K562 (cell line): ENCODE data around the gene PTPRG. TPM values are rescaled to one million over a fixed set of nuclear protein-coding genes. Genes with fewer than 3 reads are reported as not detected.

Source experiments
- ATAC-seq: fragments of 200-7000 bp; cut with Tn5 transposase; 3 replicates; pipeline ENCODE4 v1.9.1; 2020; ENCODE audit warnings: moderate library complexity
- BruUV-seq: library from RNA; stranded (reverse); fragments of 400-500 nt; replicated peaks from 2 replicates; lab custom pipeline; 2021; lab: Mats Ljungman, UMichigan
- CTCF ChIA-PET: fragments of 300-600 bp; formaldehyde crosslinking; extraction: SDS; loops from one replicate; lab custom pipeline; 2021; ENCODE audit warnings: low intra/inter-chr PET ratio; lab: Yijun Ruan, JAX
- POLR2A ChIA-PET: fragments of 300-600, 350-650 bp; sonication (Branson Sonifier 250); formaldehyde crosslinking; extraction: SDS; loops from one replicate; lab custom pipeline; 2021; ENCODE audit warnings: antibody characterized with exemption, inconsistent platforms; lab: Yijun Ruan, JAX
- DNase-seq, 4 experiments: peaks; one replicate each; pipeline versions ENCODE4 v3.0.0 to v3.0.0-alpha.2; 2011 to 2018; ENCODE audit warnings: low spot score in 3 of 4, mixed read lengths in 3 of 4; ENCODE audit errors: extremely low read depth in 1 of 4
- FAIRE-seq: peaks from 2 replicates; lab custom pipeline; 2011; peaks lifted over from hg19 to GRCh38; lab: Jason Lieb, UNC
- H2AFZ ChIP-seq: 2 replicates; pipeline ENCODE4 v1.6.0; 2011; ENCODE audit warnings: low read depth, low read length, control low read depth, inconsistent platforms
- H3K27ac ChIP-seq: fragments of 200-600 bp; 3 replicates; pipeline ENCODE4 v1.8.0; 2011; ENCODE audit warnings: low read depth, mild to moderate bottlenecking, control low read depth, inconsistent platforms, low read length, moderate library complexity, mixed read lengths; ENCODE audit errors: extremely low read depth
- H3K27me3 ChIP-seq, 2 experiments: fragments of 300-600 bp in 1 of 2; 2 replicates in 1 of 2; 3 replicates in 1 of 2; pipeline versions ENCODE4 v1.6.0 to v1.8.0; 2011; ENCODE audit warnings: inconsistent platforms in 2 of 2, low read length in 2 of 2, mild to moderate bottlenecking in 1 of 2, mixed read lengths in 1 of 2, moderate library complexity in 1 of 2; ENCODE audit not compliant: control insufficient read depth in 2 of 2, insufficient read depth in 2 of 2
- H3K36me3 ChIP-seq: fragments of 300-600 bp; 3 replicates; pipeline ENCODE4 v1.8.0; 2011; ENCODE audit warnings: mild to moderate bottlenecking, low read length, inconsistent platforms; ENCODE audit not compliant: control insufficient read depth, insufficient read depth
- H3K4me1 ChIP-seq, 2 experiments: fragments of 200-600 bp in 1 of 2; replicated peaks in 1 of 2; 2 replicates in 1 of 2; 3 replicates in 1 of 2; pipeline versions ENCODE4 v1.5.1 to v1.8.0; 2011; ENCODE audit warnings: inconsistent platforms in 2 of 2, low read length in 2 of 2, mild to moderate bottlenecking in 1 of 2, mixed read lengths in 1 of 2, moderate library complexity in 1 of 2; ENCODE audit not compliant: control insufficient read depth in 2 of 2, insufficient read depth in 2 of 2
- H3K4me2 ChIP-seq: 2 replicates; pipeline ENCODE4 v1.6.1; 2011; ENCODE audit warnings: low read length, control low read depth, inconsistent platforms, mixed read lengths; ENCODE audit not compliant: insufficient read depth
- H3K4me3 ChIP-seq: fragments of 200-600 bp; sonication (generic), shearing (Covaris generic); 2 replicates; pipeline ENCODE4 v1.5.1; 2016; ENCODE audit warnings: control low read depth, inconsistent platforms
- H3K79me2 ChIP-seq: fragments of 200-600 bp; 3 replicates; pipeline ENCODE4 v1.8.0; 2011; ENCODE audit warnings: low read length, inconsistent platforms; ENCODE audit not compliant: control insufficient read depth, insufficient read depth
- H3K9ac ChIP-seq, 2 experiments: 2 replicates each; pipeline versions ENCODE4 v1.6.0 to v1.6.1; 2011; ENCODE audit warnings: low read depth in 2 of 2, low read length in 2 of 2, control low read depth in 1 of 2, inconsistent platforms in 1 of 2, mild to moderate bottlenecking in 1 of 2, mixed read lengths in 1 of 2; ENCODE audit not compliant: insufficient read depth in 1 of 2
- H3K9me1 ChIP-seq: one replicate; pipeline ENCODE4 v1.6.0; 2011; ENCODE audit warnings: inconsistent platforms, mild to moderate bottlenecking, low read length, moderate library complexity; ENCODE audit not compliant: control insufficient read depth, insufficient read depth
- H3K9me3 ChIP-seq: replicated peaks from 2 replicates; pipeline ENCODE4 v1.5.1; 2011; ENCODE audit warnings: low read depth, low read length, inconsistent platforms; ENCODE audit not compliant: control insufficient read depth, insufficient read depth
- H4K20me1 ChIP-seq: replicated peaks from 2 replicates; pipeline ENCODE4 v1.6.1; 2011; ENCODE audit warnings: low read length, inconsistent platforms, mixed read lengths; ENCODE audit not compliant: control insufficient read depth, insufficient read depth
- ARID1B ChIP-seq: fragments of 450-650 bp; IDR thresholded peaks from 2 replicates; pipeline ENCODE4 v1.6.1; 2016; ENCODE audit warnings: antibody characterized with exemption, mild to moderate bottlenecking, inconsistent platforms
- ERF ChIP-seq: fragments of 450-650 bp; formaldehyde crosslinking; IDR thresholded peaks from 2 replicates; pipeline ENCODE4 v1.4.0; 2020; ENCODE audit warnings: mild to moderate bottlenecking, mixed read lengths
- EZH2 ChIP-seq: IDR thresholded peaks from 2 replicates; pipeline ENCODE4 v1.6.1; 2012; ENCODE audit warnings: low read depth, mild to moderate bottlenecking, inconsistent platforms, low read length, borderline replicate concordance
- FOXA1 ChIP-seq: fragments of 450-650 bp; IDR thresholded peaks from 2 replicates; pipeline ENCODE4 v1.6.1; 2016; ENCODE audit warnings: mild to moderate bottlenecking, borderline replicate concordance
- FOXK2 ChIP-seq, 2 experiments: fragments of 450-650 bp; IDR thresholded peaks in 1 of 2; conservative IDR thresholded peaks in 1 of 2; 2 replicates each; pipeline ENCODE4 v1.6.1; 2016; ENCODE audit warnings: low read depth in 2 of 2, mild to moderate bottlenecking in 1 of 2
- KLF13 ChIP-seq: fragments of 450-650 bp; IDR thresholded peaks from 2 replicates; pipeline ENCODE4 v1.6.1; 2016; ENCODE audit warnings: missing genetic modification characterization, low read depth, mild to moderate bottlenecking, missing compliant biosample characterization, moderate library complexity, borderline replicate concordance
- MAFK ChIP-seq: IDR thresholded peaks from 2 replicates; pipeline ENCODE4 v1.6.1; 2011; ENCODE audit warnings: low read length, improper control_type of control experiment
- MTF1 ChIP-seq: fragments of 250-450 bp; sonication (Bioruptor Pico); IDR thresholded peaks from 2 replicates; pipeline ENCODE4 v1.9.0; 2021; ENCODE audit warnings: moderate library complexity, mild to moderate bottlenecking, inconsistent platforms, borderline replicate concordance
- NCOR1 ChIP-seq: fragments of 450-650 bp; IDR thresholded peaks from 2 replicates; pipeline ENCODE4 v1.6.1; 2016; ENCODE audit warnings: mild to moderate bottlenecking, moderate library complexity
- NEUROD1 ChIP-seq: fragments of 150-350 bp; IDR thresholded peaks from 2 replicates; pipeline ENCODE4 v1.6.1; 2014; ENCODE audit warnings: borderline replicate concordance, low read length, low read depth; ENCODE audit not compliant: partially characterized antibody
- NFE2 ChIP-seq: IDR thresholded peaks from 2 replicates; pipeline ENCODE4 v1.6.1; 2014; ENCODE audit warnings: antibody characterized with exemption, low read depth
- RAD51 ChIP-seq: fragments of 450-650 bp; IDR thresholded peaks from 2 replicates; pipeline ENCODE4 v1.7.1; 2016; ENCODE audit warnings: low read depth, mild to moderate bottlenecking, borderline replicate concordance
- RCOR1 ChIP-seq, 2 experiments: IDR thresholded peaks; 2 replicates each; pipeline ENCODE4 v1.6.1; 2012; ENCODE audit warnings: low read depth in 2 of 2, low read length in 2 of 2, borderline replicate concordance in 1 of 2, improper control_type of control experiment in 1 of 2
- THRA ChIP-seq: fragments of 450-650 bp; IDR thresholded peaks from 2 replicates; pipeline ENCODE4 v1.6.1; 2017; ENCODE audit warnings: mild to moderate bottlenecking, moderate library complexity
- ZBTB9 ChIP-seq: fragments of 450-650 bp; formaldehyde crosslinking; IDR thresholded peaks from 2 replicates; pipeline ENCODE4 v1.4.0; 2020; ENCODE audit warnings: mild to moderate bottlenecking, moderate library complexity
- ZNF217 ChIP-seq: sonication (generic); formaldehyde crosslinking; IDR thresholded peaks from 2 replicates; pipeline ENCODE4 v1.8.0; 2022; ENCODE audit warnings: mild to moderate bottlenecking, missing genetic modification reagents
- WGBS: fragments of 100-300 bp; shearing (Covaris generic); methylation state at CpG from one replicate; pipeline ENCODE4 v1.1.6; 2016; ENCODE audit warnings: low coverage, mixed read lengths; ENCODE audit not compliant: insufficient coverage; ENCODE audit errors: missing lambda C conversion rate; 5-methylcytosine and 5-hydroxymethylcytosine counted together
- in situ Hi-C: fragments of 300-500 bp; cut with MboI; formaldehyde crosslinking; loops from 4 replicates; pipeline ENCODE4 v1.15.0; 2018; ENCODE audit warnings: inconsistent platforms, mixed read lengths
- intact Hi-C: fragments of 100-400 bp; cut with micrococcal nuclease; formaldehyde crosslinking; loops from 2 replicates; pipeline ENCODE4 v1.14.2; 2022
- polyA plus RNA-seq, 8 experiments: library from polyadenylated mRNA; depleted of rRNA in 4 of 8; stranded (reverse) in 5 of 8; unstranded in 3 of 8; fragments of >200 nt; fragmentation: Nextera tagmentation in 2 of 8; fragmentation: Illumina TruSeq in 1 of 8; extraction: Ambion mirVana in 2 of 8; extraction: Trizol in 1 of 8; gene quantifications; 2 replicates each; pipeline versions ENCODE4 v1.2.1 to v1.2.3, GENCODE V29; 2011 to 2014; ENCODE audit warnings: inconsistent platforms in 1 of 8, missing spikeins in 1 of 8
- total RNA-seq, 7 experiments: library from RNA; depleted of rRNA in 6 of 7; stranded (reverse); fragments of >200 nt in 6 of 7; fragmentation: Illumina TruSeq in 2 of 7; extraction: Trizol in 2 of 7; gene quantifications; 2 replicates each; pipeline versions ENCODE4 v1.2.1 to v1.2.3, GENCODE V29; 2011 to 2021; ENCODE audit warnings: low replicate concordance in 1 of 7

Gene PTPRG
- total and polyA plus RNA-seq, 9 of the 15 experiments (the other 6 are each of a cell fraction or from before 2014, with no cell fraction given) = 0.16 TPM; not detected in 8

GRCh38 chr3:62238003-62238402 lies 676.6 kb downstream of the PTPRG start:
- in situ Hi-C loops = no loop called here
- Histone ChIP-seq H3K36me3 (no peaks in the 10 kb centered on the region), H3K9ac (no peak overlapping the region), H3K79me2 (no peaks in the 10 kb centered on the region), H3K9me1 (no peaks in the 10 kb centered on the region), H3K9me3 (no peaks in the 10 kb centered on the region), H3K27me3 (no peaks in the 10 kb centered on the region), H3K4me1 (no peaks in the 10 kb centered on the region), H3K4me3 (no peak overlapping the region), H3K27ac (no peak overlapping the region), H2AFZ (no peak overlapping the region), H4K20me1 (no peaks in the 10 kb centered on the region), H3K4me2 (no peak overlapping the region)
- no TSS peak for BruUV-seq
- ChIA-PET CTCF (no interaction called here), POLR2A (no interaction called here)
- no peak for DNase-seq
- 2% methylated on average over 5 of the region's 5 CpGs for WGBS
- ATAC-seq = no peak
- TF ChIP-seq NFE2 (no peak), MAFK (no peak), FOXK2 (conservative IDR thresholded peaks at IDR 0.05 in 1 of 2, IDR thresholded peaks at IDR 0.05 in 1 of 2; ENCODE audit: low read depth in 2 of 2) (no peak), ZBTB9 (CRISPR knock-in tag) (no peak), RAD51 (no peak), RCOR1 (IDR thresholded peaks at IDR 0.05; ENCODE audit: borderline replicate concordance in 1 of 2, low read depth in 2 of 2, low read length in 2 of 2) (no peak), ZNF217 (CRISPR knock-in tag) (no peak), EZH2 (no peak), THRA (no peak), ARID1B (no peak), NEUROD1 (no peak), MTF1 (CRISPR knock-in tag) (no peak), NCOR1 (no peak), ERF (CRISPR knock-in tag) (no peak), KLF13 (tag) (no peak), FOXA1 (no peak)
- no peak for FAIRE-seq
- intact Hi-C loops = no loop called here
